Amniotic stem cell (primary cell): ENCODE results near the gene PIK3C3.
A peak's percentile ranks its signal among the peaks of the same experiment; 100 is the strongest.
"Not testable (repeated sequence)": the region's sequence is repeated elsewhere in the genome, so short reads cannot be mapped to it uniquely, and the experiment has no call there.

Experiments used
- DNase-seq: peaks from one replicate; lab custom pipeline; 2025; lab: John Stamatoyannopoulos, UW

The PIK3C3 gene

GRCh38 chr18:42074704-42075103 lies 119.7 kb downstream of the PIK3C3 start:
- no peak for DNase-seq

GRCh38 chr18:42078711-42079110 lies 123.7 kb downstream of the PIK3C3 start:
- DNase-seq, result no peak

GRCh38 chr18:42080340-42080739 lies 125.3 kb downstream of the PIK3C3 start:
- no peak for DNase-seq

- no peak for DNase-seq
Measured at GRCh38 chr18:42082415-42083234, 127.6 kb downstream of the PIK3C3 start.

GRCh38 chr18:42086288-42086687 lies 131.3 kb downstream of the PIK3C3 start:
- no peak for DNase-seq

GRCh38 chr18:42087235-42087634 lies 132.2 kb downstream of the PIK3C3 start:
- no peak for DNase-seq

GRCh38 chr18:42087876-42088275 lies 132.8 kb downstream of the PIK3C3 start:
- DNase-seq, result no peak

- no peak for DNase-seq
Measured at GRCh38 chr18:42092848-42093247, 137.8 kb downstream of the PIK3C3 start.

- no peak for DNase-seq
Measured at GRCh38 chr18:42094875-42095274, 139.8 kb downstream of the PIK3C3 start.

- DNase-seq, result no peak
Measured at GRCh38 chr18:42095732-42096377, 140.8 kb downstream of the PIK3C3 start.

GRCh38 chr18:42100248-42100647 lies 145.2 kb downstream of the PIK3C3 start:
- no peak for DNase-seq

- DNase-seq, result no peak
Measured at GRCh38 chr18:42100911-42101310, 145.9 kb downstream of the PIK3C3 start.

GRCh38 chr18:42105394-42105793 lies 150.4 kb downstream of the PIK3C3 start:
- no peak for DNase-seq

GRCh38 chr18:42106784-42107183 lies 151.8 kb downstream of the PIK3C3 start:
- no peak for DNase-seq

- DNase-seq, result no peak
Measured at GRCh38 chr18:42107287-42107686, 152.3 kb downstream of the PIK3C3 start.

- DNase-seq, result no peak
Measured at GRCh38 chr18:42107691-42108450, 152.8 kb downstream of the PIK3C3 start.

GRCh38 chr18:42112147-42112546 lies 157.1 kb downstream of the PIK3C3 start:
- not testable (repeated sequence) for DNase-seq

GRCh38 chr18:42112657-42113420 lies 157.8 kb downstream of the PIK3C3 start:
- DNase-seq, result no peak

GRCh38 chr18:42113529-42114191 lies 158.6 kb downstream of the PIK3C3 start:
- DNase-seq, result peak; percentile 2

- peak; percentile 66 for DNase-seq
Measured at GRCh38 chr18:42114310-42114943, 159.4 kb downstream of the PIK3C3 start.

GRCh38 chr18:42126586-42126985 lies 171.6 kb downstream of the PIK3C3 start:
- DNase-seq, result no peak
